H4 (cell line): ENCODE results near the gene GMCL2. TPM values are rescaled to one million over a fixed set of nuclear protein-coding genes. Genes with fewer than 3 reads are reported as not detected.
"Not testable (repeated sequence)": the region's sequence is repeated elsewhere in the genome, so short reads cannot be mapped to it uniquely, and the experiment has no call there.

Experiments
- DNase-seq: peaks from one replicate; pipeline ENCODE4 v3.0.0-alpha.2; 2015; ENCODE audit warnings: low spot score
- total RNA-seq: library from RNA; depleted of rRNA; stranded (reverse); fragments of >200 nt; shearing (Covaris generic); gene quantifications from 2 replicates; pipeline ENCODE4 v1.2.3, GENCODE V29; 2014

Gene GMCL2
- total RNA-seq, 1 experiment from 2014 or later = not detected

GRCh38 chr5:178206166-178207101 lies 19.3 kb upstream of the GMCL2 start:
- no peak for DNase-seq

- no peak for DNase-seq
Observed at GRCh38 chr5:178205749-178206047, 18.5 kb upstream of the GMCL2 start.

DNA sequence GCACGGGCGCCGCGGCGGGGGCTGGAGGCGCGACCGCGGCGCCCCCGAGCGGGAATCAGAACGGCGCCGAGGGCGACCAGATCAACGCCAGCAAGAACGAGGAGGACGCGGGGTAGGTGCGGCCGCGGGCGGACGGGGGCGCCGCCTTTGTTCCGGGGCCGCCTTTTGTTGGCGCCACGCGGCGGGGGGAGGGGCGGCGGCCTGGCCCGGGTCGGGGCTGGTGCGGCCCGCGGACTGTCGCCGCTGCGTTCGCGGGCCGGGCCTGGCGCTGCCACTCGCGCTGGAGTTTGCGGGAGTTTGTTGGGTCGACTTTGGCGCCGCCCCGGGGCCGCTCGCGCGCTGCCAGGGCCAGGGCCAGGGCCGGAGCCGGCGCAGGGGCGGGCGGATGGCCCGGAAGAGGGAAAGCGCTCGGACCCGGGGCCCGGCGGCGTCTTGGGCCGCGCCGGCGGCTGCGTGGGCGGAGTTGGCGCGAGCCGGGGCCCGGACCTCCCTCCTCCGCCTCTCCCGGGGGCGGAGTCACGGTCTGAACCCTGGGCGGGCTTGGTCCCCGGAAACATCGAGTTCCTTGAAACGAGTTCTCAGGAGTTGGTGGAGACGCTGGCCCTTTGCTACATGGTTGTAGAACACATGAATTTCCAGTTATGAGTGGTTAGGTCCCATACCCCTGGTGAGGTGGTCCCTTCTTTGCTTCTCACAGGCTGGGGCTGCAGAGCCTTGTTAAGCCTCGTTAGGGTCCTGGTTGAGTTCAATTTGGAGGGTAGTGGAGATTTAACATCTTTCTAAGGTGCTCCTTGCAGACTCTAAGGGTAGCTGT lies 18.0 kb upstream of the GMCL2 start:
- DNase-seq = peak; percentile 79

DNA sequence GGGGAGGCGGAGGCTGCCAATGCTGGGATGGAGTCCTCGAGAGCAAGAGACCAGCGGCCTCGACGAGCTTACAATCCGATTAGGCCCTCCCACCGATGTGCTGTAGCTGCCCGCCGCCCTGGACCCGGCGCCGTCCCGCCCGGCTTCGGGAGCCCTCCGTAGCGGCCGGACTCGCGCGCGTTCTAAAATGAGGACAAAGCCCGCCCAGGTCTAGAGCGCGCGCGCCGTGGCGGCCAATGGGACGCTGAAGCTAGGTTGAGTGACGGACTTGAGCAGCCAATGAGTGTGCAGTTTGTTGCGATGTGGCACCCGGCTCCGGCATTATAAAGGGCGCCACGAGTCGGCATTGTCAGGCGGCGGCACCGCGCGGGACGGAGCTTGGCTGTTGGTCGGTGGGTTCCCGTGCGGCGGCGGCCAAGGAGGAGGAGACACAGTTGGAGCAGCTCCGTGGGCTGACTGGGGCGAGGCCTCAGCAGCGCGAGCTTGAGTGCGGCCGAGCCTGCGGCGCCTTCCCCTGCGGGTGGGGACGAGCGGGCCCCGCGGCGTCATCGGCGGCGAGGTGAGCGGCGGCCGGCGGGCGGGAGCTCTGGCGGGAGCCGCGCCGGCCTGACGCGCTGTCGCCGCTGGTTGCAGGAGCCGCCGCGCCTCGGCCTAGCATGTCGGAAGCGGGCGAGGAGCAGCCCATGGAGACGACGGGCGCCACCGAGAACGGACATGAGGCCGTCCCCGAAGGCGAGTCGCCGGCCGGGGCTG lies 17.2 kb upstream of the GMCL2 start, which contains the start of gene HNRNPAB:
Gene HNRNPAB, plus strand, starts transcription at position 352 of the 753 bp plus-strand sequence. Its CDS starts 305 bp downstream, at position 657.
- DNase-seq = peak; percentile 98

DNA sequence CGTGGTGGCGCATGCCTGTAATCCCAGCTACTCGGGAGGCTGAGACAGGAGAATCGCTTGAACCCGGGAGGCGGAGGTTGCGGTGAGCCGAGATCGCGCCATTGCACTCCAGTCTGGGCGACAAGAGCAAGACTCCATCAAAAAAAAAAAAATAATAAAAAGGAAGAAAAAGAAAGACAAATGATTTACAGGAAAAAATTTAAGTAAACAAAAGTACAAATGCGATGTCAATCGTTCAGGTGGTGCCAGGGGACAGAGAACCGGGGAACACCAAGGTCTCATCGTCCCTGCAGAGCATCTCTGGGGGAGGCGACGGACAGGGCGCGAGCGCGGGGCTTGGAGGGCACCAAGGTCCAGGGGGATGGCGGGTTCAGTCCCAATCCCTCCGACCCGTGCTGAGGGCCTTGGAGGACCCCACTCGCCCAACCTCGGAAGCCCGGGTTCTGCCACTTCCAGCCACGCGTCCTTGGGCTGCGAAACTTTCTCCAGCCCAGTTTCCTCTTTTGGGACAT lies 16.6 kb upstream of the GMCL2 start:
- DNase-seq = no peak

DNA sequence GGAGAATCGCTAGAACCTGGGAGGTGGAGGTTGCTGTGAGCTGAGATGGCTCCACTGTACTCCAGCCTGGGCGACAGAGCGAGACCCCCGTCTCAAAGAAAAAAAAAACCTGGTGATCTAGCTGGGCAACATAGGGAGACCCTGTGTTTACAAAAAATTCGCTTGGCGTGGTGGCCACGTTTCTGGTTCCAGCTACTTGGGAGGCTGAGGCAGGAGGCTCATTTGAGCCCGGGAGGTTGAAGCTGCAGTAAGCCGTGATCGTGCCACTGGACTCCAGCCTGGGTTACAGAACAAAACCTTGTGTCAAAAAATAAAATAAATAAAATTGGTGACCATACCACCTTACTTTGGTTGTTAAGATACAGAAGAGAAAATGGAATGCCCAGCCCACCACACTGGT lies 15.4 kb upstream of the GMCL2 start:
- DNase-seq = no peak

- no peak for DNase-seq
Observed at GRCh38 chr5:178201927-178202235, 14.7 kb upstream of the GMCL2 start.

- DNase-seq = no peak
Observed at GRCh38 chr5:178201221-178201926, 14.2 kb upstream of the GMCL2 start.

DNA sequence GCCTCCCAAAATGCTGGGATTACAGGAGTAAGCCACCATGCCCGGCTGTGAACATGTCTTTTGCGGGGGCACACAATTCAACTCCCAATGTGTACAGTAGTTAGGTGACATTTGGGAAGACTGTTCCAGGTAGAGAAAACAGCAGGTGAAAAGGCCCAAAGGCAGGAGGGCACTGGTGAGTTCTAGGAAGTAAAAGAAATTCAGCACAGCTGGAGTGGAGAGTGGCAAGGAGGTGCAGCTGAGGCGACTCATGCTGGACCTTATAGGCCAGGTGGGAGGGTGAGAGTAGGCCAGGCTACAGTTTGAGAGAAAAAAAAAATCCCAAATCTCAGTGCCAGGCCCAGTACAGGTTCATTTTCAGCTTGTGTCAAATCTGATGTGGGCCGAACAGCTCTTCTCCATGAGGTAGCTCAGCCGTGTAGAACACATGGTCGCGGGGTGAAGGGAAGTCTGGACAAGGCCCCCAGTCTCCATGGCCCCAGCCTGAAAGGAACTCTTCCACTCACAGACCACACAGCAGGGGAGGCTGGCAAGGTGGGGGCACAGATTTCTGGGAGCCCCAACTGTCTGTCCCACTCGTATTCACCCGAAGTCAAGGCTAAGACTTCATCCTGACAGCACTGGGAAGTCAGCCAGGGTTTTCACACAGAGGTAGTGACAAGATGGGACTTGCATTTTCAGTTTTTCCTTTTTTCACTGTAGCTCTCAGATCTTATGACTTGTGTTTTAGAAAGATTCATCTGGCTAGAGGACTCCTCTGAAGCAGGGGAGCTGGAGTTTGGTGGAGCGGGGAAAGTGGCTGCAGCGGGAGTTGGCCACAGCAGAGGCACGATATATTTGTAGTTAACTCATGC lies 12.6 kb upstream of the GMCL2 start:
- DNase-seq = no peak

GRCh38 chr5:178198706-178199105 lies 11.5 kb upstream of the GMCL2 start:
- DNase-seq = no peak

DNA sequence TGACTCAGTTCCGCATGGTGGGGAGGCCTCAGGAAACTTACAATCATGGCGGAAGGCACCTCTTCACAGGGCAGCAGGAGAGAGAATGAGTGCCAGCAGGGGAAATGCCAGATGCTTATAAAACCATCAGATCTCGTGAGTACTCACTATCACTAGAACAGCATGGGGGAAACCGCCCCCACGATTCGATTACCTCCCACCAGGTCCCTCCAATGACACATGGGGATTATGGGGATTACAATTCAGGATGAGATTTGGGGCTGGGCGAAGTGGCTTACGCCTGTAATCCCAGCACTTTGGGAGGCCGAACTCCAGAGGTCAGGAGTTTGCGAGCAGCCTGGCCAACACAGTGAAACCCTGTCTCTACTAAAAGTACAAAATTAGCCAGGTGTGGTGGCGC lies 11.0 kb upstream of the GMCL2 start:
- DNase-seq = not testable (repeated sequence)

- no peak for DNase-seq
Observed at GRCh38 chr5:178196986-178197385, 9.8 kb upstream of the GMCL2 start.

DNA sequence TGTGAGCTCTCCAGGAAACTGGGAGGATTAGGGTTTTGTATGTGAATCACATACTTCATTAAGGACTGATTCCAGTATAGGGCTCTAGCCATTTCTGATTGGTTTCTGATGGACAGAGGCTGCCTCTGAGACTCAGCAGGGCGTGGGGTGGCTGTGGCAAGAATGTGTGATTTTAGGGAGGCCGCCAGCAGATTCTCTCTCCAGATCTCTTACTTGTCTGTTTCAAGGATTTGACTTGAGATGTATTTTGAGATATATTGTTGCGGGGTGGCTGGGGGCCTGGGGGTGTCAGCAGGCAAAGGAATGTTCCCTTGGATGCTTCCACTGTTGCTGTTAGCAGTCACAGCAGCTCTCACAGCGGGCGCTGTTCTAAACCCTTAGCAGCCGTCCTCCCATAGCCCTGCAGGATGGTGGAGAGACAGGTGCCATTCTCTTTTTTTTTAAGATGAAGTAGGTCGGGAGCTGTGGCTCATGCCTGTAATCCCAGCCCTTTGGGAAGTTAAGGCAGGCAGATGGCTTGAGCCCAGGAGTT lies 9.2 kb upstream of the GMCL2 start:
- no peak for DNase-seq

DNA sequence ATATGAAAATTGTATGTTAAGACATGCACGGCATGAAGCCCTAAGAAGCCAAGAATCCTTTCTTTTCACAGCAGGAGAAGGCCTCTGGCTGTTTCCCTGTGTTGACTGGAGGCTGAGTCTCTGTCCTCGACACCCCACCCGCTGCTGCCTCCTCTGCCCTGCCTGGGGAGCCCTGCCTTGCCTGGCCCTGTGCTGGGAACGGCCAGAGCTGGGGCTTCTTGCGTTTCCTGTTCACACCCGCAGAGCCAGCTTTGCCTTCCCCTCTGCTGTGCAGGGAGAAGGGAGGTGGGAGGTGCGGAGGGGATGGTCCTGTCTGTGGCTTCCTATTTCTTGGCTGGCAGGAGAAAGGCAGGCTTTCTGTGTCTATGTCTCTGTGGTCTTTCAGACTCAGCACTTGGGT lies 6.9 kb upstream of the GMCL2 start:
- no peak for DNase-seq

GRCh38 chr5:178193251-178193809 lies 6.2 kb upstream of the GMCL2 start:
- no peak for DNase-seq

DNA sequence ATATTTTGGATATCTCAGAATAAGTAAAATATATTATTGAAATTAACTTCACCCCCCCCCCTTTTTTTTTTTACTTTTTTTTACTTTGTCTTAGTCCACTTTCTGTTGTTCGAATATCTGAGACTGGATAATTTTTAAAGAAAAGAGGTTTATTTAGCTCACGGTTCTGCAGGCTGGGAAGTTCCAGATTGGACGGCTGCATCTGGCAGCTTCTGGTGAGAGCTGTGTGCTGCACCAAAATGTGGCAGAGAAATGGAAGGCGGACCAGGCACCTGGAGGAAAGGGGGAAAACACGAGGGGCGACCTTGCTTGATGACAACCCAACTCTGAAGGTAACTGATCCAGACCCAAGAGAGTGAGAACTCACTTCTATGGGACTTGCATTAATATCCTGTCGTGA lies 5.6 kb upstream of the GMCL2 start:
- no peak for DNase-seq

DNA sequence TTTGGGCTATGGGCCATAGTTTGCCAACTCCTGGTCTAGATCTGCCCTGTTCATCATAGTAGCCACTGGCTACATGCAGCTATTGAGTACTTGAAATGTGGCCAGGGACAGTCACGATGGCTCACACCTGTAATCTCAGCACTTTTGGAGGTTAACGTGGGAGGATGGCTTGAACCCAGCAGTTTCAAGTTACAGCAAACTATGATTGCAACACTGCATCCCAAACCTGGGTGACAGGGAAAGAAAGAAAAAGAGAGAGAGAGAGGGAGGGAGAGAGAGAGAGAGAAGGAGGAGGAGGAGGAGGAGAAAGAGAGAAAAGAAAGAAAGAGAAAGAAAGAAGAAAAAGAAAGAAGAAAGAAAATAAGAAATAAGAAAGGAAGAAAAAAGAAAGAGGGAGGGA lies 5.1 kb upstream of the GMCL2 start:
- no peak for DNase-seq

- no peak for DNase-seq
Observed at GRCh38 chr5:178191661-178192060, 4.5 kb upstream of the GMCL2 start.

DNA sequence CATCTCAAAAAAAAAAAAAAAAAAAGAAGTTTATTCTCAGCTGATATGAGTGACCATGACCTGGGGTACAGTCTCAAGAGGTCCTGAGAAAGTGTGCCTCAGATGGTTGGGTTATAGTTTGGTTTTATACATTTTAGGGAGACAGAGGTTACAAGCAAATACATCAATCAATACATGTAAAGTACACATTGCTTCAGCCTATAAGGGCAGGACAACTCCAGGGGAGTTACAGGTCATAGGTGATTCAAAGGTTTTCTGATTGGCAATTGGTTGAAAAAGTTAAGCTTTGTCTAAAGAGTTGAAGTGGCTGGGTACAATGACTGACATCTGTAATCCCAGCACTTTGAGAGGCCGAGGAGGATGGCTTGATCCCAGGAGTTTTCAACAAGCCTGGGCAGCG lies 2.3 kb upstream of the GMCL2 start:
- no peak for DNase-seq

- DNase-seq = no peak
Observed at GRCh38 chr5:178186427-178186826, 744 bp downstream of the GMCL2 start.
